ENCODE data around the gene LGSN.
A peak's percentile ranks its signal among the peaks of the same experiment; 100 is the strongest.
"Not testable (repeated sequence)": the region's sequence is repeated elsewhere in the genome, so short reads cannot be mapped to it uniquely, and the experiment has no call there.

The LGSN gene

GRCh38 chr6:63319939-63320338, at the start of gene LGSN:
Gene LGSN (minus strand): TSS chr6:63319983. CDS start chr6:63319943, 40 bp downstream.
- no peak for DNase-seq

- no peak for DNase-seq
These were observed 48.6 kb upstream of the LGSN start for GRCh38 chr6:63368347-63368746.

GRCh38 chr6:63362500-63363120, 42.8 kb upstream of the LGSN start:
- not testable (repeated sequence) for DNase-seq

- DNase-seq, result not testable (repeated sequence)
These were observed 37.6 kb upstream of the LGSN start for GRCh38 chr6:63357384-63357783.

- DNase-seq, result no peak
These were observed 35.8 kb upstream of the LGSN start for GRCh38 chr6:63355632-63356031.

- DNase-seq, result no peak
These were observed 33.5 kb upstream of the LGSN start for GRCh38 chr6:63353286-63353630.

- no peak for DNase-seq
These were observed 32.9 kb upstream of the LGSN start for GRCh38 chr6:63352544-63353285.

GRCh38 chr6:63352069-63352543, 32.3 kb upstream of the LGSN start:
- no peak for DNase-seq

GRCh38 chr6:63349401-63349800, 29.6 kb upstream of the LGSN start:
- no peak for DNase-seq

- DNase-seq, result no peak
These were observed 29.1 kb upstream of the LGSN start for GRCh38 chr6:63348836-63349235.

- no peak for DNase-seq
These were observed 27.8 kb upstream of the LGSN start for GRCh38 chr6:63347599-63347998.

GRCh38 chr6:63346217-63346835, 26.5 kb upstream of the LGSN start:
- DNase-seq, result no peak

GRCh38 chr6:63340351-63340750, 20.6 kb upstream of the LGSN start:
- no peak for DNase-seq

- DNase-seq, result not testable (repeated sequence)
These were observed 14.9 kb upstream of the LGSN start for GRCh38 chr6:63334652-63335051.

- DNase-seq, result no peak
These were observed 13.7 kb upstream of the LGSN start for GRCh38 chr6:63333440-63333839.

GRCh38 chr6:63326630-63327029, 6.8 kb upstream of the LGSN start:
- DNase-seq, result not testable (repeated sequence)

- no peak for DNase-seq
These were observed 3.2 kb upstream of the LGSN start for GRCh38 chr6:63322981-63323380.

- DNase-seq, result no peak
These were observed 2.0 kb upstream of the LGSN start for GRCh38 chr6:63321821-63322220.

GRCh38 chr6:63317641-63318040, 2.1 kb downstream of the LGSN start:
- no peak for DNase-seq

GRCh38 chr6:63316113-63316512, 3.7 kb downstream of the LGSN start:
- DNase-seq, result no peak

- DNase-seq, result no peak
These were observed 6.7 kb downstream of the LGSN start for GRCh38 chr6:63313111-63313510.

- peak; percentile 15 for DNase-seq
These were observed 12.1 kb downstream of the LGSN start for GRCh38 chr6:63307581-63308246.

GRCh38 chr6:63306420-63306819, 13.4 kb downstream of the LGSN start:
- no peak for DNase-seq

- DNase-seq, result no peak
These were observed 14.5 kb downstream of the LGSN start for GRCh38 chr6:63305277-63305676.

Data from DMS 273 treated with DMSO at 0.1 percent for 48 hours (cell line).